ENCODE data around the gene TMEM54.

The TMEM54 gene, protein sequence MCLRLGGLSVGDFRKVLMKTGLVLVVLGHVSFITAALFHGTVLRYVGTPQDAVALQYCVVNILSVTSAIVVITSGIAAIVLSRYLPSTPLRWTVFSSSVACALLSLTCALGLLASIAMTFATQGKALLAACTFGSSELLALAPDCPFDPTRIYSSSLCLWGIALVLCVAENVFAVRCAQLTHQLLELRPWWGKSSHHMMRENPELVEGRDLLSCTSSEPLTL

DNA sequence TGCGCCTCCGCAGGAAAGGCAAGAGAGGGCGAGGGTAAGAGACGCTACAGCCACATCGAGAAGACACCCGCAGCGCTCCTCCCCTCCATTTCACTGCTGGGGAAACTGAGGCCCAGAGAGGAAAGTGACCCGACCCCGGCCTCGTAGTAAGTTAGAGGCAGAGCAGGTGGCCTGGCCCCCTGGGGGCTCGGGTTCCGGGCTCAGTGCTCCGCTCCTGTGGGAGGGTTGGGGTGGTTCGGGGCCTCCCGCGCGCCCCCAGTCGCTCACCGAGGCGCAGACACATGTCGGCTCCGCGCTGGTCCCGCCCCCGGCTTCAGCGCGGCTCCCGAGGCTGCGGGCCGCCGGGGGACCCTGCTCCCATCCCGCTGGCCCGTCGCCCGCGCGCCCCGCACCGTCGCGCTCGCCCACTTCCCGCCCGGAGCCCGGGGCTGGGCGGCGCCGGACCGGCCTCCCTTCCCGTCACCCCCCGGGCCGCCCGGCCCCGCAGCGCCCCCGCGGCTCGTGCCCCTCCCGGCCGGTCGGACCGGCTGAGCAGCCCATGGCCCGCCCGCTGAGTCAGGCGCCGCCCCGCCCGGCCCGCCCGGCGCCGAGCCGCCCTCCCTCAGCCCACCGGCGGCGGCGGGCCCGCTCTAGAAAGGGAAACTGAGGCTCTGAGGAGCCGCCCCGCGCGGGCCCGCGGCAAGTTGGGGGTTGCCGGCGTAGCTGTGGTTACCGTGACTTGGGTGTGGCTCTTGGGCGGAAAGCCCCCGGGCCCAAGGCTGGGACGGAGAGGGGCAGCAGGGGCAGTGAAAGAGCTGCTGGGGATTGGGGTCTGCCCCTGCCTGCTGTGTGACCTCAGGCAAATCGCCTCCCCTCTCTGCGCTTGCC lies at the start of gene TMEM54:
Gene TMEM54 (minus strand): TSS at position 434 of the 867 bp plus-strand sequence. CDS start 151 bp downstream, at position 283.
- DNase-seq = peak; percentile 29

DNA sequence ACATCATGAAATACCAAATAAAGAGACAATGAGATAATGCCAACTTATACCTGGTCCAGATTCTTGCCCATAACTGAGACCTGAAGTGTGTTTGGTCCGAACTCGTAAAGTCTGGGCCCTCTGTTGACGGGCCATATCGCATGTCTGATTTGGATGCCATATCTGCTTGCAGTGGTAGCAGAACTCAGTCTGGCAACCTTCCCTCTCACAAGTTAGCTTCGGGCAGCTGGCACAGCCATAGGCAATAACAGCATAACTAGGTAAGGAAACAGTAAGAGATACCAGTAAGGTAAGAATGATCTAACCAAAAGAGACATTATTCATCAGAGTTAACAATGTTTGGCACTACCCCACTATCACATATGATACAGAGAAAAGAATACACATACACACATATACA lies 48.3 kb upstream of the TMEM54 start:
- DNase-seq = no peak

- DNase-seq = no peak
These were observed 47.7 kb upstream of the TMEM54 start for GRCh38 chr1:32948905-32949304.

DNA sequence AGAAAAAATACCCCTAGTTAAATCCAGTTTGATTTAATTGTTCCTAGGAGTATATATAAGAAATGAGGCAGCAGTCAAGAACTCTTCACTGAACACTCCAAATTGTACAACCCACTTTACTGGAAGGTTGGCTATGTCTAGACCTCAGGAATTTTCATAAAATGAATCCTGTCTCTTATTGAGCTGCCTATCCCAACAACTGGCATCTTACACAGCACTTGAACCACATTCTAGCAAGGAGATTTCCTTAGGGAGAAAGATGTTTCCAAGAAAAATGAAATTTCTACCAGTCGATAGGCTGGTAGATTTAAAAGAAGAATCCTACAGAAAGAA lies 47.2 kb upstream of the TMEM54 start:
- no peak for DNase-seq

DNA sequence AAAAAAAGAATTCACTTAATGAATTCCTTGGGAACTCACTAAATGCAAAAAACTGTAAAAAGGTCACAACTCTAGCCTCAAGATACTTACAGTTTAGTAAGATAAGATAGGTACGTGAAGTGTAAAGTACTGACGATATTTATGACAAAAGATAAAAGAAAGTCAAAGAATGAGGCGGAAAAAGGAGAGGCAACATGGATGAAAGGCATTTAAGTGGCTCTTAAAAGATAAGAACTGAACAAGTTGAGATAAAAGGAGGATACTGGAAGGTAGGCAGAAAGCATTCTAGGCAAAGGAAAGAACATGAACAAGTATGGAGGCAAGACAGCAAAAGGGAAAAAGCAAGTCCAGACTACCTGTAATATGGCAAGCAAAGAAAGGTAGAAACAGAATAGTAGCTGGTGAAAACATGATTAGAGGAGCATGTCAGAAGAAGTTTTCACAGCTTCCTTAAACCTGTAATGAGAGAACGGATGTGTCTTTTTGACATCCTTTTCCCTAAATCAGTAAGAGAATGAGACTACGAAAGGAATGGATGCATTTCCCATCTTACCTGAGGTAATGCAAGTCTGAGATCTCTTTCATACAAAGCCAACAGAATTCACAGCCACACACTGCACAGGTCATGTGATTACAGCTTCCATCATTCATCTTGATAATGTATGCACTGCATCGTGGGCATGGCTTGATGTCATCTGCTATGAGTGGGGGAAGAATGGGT lies 46.6 kb upstream of the TMEM54 start:
- DNase-seq = no peak

GRCh38 chr1:32946413-32946812 lies 45.2 kb upstream of the TMEM54 start:
- DNase-seq = no peak

DNA sequence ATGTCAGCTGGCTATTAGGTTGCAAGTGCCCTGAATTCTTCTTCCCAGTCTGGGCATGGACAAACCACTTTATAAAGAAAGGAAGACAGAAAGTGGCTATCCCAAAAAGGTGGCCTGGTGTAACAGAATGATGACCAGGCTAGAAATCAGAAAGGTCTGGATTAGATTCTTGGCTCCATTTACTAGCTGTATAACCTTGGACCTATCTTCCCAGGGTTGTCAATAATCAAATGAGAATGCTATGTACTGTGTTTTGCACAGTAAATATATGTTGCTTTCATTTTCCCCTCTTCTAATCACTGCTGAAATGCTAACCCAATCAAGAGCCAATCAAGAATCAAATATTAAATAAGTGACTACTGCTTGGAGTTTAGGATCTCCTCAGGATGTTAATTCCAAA lies 43.0 kb upstream of the TMEM54 start:
- DNase-seq = no peak

DNA sequence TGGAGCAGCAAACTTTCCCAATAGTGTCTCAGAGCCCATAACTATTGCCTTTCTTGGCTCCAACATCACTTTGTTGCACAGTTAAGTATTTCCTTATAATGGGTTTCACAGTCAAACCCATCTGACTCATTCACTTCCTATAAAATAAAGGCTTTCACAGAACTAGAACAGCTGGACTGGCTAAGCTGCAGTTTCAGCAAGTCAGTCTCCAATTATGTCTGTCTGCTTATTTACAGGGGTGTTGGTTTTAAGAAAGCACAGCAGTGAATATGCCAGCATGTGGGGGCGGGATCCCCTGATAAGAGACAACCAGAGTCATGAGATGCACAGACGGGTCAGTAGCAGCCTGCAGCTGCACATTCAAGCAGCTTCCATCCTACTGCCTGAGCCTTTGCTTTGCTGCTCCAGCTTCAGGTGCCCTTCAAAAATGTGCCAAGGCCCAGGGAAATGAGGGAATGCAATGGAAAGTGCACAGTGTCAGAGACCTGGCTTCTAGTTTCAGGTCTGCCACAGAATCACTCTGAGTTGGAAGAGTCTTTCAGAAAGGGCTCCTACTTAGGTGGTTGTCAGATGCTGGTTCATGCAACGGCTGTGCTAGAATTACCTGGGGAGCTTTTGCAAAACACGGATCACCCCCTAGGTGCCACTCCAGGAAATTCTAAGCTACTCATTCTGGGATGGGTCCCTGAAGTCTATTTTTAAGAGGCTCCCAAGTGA lies 38.6 kb upstream of the TMEM54 start:
- DNase-seq = peak; percentile 32

DNA sequence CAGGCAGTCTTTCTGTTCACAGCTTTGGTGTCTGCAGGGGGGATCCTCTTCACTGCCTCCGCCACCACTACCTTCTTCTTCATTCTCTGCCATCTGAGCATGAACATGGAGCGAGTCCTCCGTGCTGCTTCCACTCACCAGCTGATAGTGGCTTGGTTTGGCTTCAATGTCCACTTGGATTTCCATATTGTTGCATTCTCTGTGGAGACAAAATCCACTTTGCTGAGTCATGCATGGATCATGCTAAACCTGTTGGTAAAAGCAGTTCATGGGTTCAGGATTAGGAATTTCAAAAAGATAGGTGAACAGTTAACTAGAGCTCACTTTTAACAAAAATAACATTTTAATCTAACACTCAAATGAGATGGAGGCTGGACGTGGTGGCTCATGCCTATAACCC lies 35.9 kb upstream of the TMEM54 start:
- no peak for DNase-seq

DNA sequence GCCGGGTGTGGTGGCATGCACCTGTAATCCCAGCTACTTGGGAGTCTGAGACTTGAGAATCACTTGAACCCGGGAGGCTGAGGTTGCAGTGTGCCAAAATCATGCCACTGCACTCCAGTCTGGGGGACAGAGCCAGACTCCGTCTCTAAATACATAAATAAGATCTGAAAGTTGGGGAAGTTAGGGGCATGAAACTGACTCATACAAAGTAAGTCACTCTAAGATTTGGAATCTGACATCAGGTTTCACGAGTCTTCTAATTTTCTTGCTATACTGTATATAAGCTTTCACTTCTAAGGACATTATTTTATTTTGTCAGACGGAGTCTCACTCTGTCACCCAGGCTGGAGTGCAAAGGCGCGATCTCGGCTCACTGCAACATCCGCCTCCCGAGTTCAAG lies 33.3 kb upstream of the TMEM54 start:
- no peak for DNase-seq

GRCh38 chr1:32933742-32934322 lies 32.6 kb upstream of the TMEM54 start:
- no peak for DNase-seq

DNA sequence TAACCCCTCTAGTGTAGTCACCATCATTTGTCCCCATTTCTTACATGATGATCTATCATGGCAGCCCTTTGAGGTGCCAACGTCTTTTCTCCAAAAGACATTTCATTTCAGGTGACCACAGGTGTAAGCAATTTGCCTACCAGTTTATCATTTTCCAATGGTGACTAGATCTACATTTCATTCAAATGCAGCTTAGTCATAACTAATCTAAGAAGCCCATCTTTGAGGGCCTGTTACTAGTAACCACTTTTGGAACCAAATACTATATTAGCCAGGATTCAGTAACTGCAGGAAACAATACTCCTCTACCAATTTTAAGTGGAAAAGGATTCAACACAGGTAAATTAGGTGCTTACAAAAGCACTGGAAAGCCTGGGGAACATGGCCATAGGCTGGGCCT lies 30.6 kb upstream of the TMEM54 start:
- DNase-seq = no peak

DNA sequence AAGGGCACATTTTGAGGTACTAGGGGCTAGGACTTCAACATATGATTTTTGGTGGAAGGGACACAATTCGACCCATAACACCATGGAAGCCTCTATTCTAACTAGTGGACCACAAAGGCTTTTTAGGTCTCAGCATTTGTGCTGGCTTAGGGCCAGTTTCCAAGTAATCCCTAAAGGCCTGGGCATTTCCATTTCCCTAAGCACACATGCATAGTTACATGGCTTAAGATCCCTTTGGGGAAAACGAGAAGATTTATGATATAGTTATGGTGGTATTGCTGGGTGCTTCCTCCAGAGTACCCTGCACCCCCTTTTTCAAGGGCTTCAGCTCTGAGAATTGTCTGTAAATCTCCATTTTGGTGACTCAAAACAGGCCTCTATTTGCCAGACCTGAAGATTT lies 28.2 kb upstream of the TMEM54 start:
- DNase-seq = no peak

DNA sequence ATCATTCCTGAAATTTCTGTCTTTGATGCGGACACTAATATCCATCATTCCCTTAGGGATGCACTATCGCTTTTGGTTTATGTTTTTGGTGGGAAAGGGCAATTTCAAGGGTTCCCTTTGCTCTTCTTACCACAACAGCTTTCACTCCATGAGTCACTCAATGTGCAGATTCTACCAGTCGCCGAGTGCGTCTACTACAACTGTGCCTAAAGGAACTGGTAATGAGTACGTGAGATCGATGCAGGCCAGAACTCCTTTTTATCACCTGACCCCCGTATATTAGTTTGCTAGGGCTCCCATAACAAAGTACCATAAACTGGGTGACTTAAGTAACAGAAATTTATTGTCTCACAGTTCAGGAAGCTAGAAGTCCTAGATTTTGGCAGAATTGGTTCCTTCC lies 27.5 kb upstream of the TMEM54 start:
- DNase-seq = no peak

DNA sequence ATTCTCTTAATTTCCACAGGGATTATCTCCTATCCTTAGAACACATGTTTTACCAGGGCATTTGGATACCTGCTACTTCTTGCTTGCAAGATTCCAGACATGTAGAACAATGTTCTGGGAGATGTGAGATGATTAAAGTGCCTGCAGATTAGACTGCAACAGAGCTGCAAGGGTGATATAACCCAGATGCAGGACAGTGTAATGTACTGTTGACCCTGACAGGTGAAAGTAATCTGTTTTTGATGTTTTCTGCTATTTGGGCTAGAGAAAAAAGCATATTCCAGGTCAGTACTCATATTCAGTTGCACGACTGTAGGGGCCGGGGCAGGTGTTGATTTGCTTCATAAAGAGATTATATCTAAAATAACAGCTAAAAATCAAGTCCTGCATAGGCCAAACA lies 27.1 kb upstream of the TMEM54 start:
- no peak for DNase-seq

- no peak for DNase-seq
These were observed 26.3 kb upstream of the TMEM54 start for GRCh38 chr1:32927441-32927840.

DNA sequence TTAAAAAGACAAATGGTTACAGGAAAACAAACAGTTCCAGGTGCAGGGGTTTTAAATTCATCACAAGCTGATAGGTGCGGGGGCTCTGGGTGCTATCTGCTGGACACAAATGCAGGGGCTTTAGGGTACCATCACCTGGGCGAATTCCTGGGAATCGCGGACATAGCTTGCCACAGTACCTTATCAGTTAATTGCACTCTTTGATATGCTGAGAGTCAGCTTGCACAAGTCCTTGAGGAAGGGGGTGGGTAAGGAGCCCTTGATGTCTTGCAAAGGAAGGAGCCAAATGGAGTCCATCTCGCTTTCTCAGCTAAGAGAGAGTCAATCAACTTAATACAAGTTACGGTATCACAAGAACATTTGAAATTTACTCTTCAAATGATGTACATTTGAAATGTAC lies 25.4 kb upstream of the TMEM54 start:
- no peak for DNase-seq

DNA sequence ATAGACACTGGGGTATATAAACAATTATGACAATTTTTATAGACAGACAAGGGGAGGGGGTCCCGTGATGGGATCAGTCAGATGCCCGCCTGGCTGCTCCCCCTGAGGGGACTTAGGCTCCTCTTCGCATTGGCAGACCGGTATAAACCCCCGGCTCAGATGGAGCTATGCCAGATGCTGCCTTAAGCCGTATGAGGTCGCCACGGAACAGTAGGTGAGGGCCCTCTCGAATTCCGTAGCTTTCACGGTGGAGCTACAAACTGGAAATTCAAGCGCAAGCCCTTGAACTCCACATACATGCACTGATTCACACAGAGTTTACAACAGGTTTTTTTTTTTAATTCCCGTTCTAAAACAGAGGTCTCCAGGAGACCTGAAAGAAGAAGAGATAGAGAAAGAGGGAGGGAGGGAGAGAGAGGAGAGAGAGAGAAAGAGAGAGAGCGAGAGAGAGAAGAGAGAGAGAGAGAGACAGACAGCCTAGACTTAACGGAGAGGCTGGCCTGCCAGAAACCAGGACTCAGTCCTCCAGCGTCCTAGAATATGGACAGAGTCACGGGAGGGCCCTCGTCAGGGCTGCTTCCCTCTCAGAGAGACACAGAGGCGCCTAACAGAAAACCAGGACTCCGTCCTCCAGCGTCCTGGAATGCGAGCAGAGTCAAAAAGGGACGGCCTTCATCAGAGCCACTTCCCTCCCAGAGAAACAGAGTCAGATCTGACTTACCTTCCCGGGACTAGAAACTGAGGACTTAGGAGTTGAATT lies 24.4 kb upstream of the TMEM54 start:
- no peak for DNase-seq

GRCh38 chr1:32924881-32925344 lies 23.7 kb upstream of the TMEM54 start:
- no peak for DNase-seq

GRCh38 chr1:32920833-32921232 lies 19.6 kb upstream of the TMEM54 start:
- DNase-seq = no peak

- no peak for DNase-seq
These were observed 18.9 kb upstream of the TMEM54 start for GRCh38 chr1:32919811-32920733.
